ENCODE measurements around the gene CDKN1B.

The CDKN1B gene

GRCh38 chr12:12770262-12770661, 53.1 kb downstream of the CDKN1B start:
- no peak for DNase-seq

All from stimulated activated CD8-positive, alpha-beta memory T cell treated with anti-CD3 and anti-CD28 coated beads, Interleukin-4, amount 100 ng/mL, for 48 hours (primary cell).